Brain pericyte (primary cell): ENCODE measurements around the gene SHC1.

Experiments used
- DNase-seq: peaks from one replicate; pipeline ENCODE4 v3.0.0-alpha.2; 2012; ENCODE audit warnings: low read depth, low spot score

The SHC1 gene

GRCh38 chr1:154970631-154971340, at the start of gene SHC1:
SHC1 (minus strand) TSS chr1:154970747; CDS start chr1:154970526, 221 bp downstream.
- DNase-seq: peak; percentile 80

GRCh38 chr1:155019377-155020245, 49.1 kb upstream of the SHC1 start:
- no peak for DNase-seq

GRCh38 chr1:155018617-155019348, 48.2 kb upstream of the SHC1 start:
- no peak for DNase-seq

- no peak for DNase-seq
Measured at GRCh38 chr1:155017946-155018316, 47.4 kb upstream of the SHC1 start.

- peak; percentile 73 for DNase-seq
Measured at GRCh38 chr1:155017041-155017945, 46.7 kb upstream of the SHC1 start.

GRCh38 chr1:155016231-155016831, 45.8 kb upstream of the SHC1 start:
- no peak for DNase-seq

GRCh38 chr1:155015527-155016230, 45.1 kb upstream of the SHC1 start:
- no peak for DNase-seq

GRCh38 chr1:155014709-155015508, 44.4 kb upstream of the SHC1 start:
- no peak for DNase-seq

- DNase-seq: no peak
Measured at GRCh38 chr1:155013632-155014031, 43.1 kb upstream of the SHC1 start.

- DNase-seq: no peak
Measured at GRCh38 chr1:155012776-155013602, 42.4 kb upstream of the SHC1 start.

- no peak for DNase-seq
Measured at GRCh38 chr1:155012026-155012546, 41.5 kb upstream of the SHC1 start.

GRCh38 chr1:155011437-155012025, 41.0 kb upstream of the SHC1 start:
- no peak for DNase-seq

- no peak for DNase-seq
Measured at GRCh38 chr1:155011004-155011416, 40.5 kb upstream of the SHC1 start.

- no peak for DNase-seq
Measured at GRCh38 chr1:155010211-155010918, 39.8 kb upstream of the SHC1 start.

GRCh38 chr1:155009742-155010141, 39.2 kb upstream of the SHC1 start:
- no peak for DNase-seq

- no peak for DNase-seq
Measured at GRCh38 chr1:155009221-155009711, 38.7 kb upstream of the SHC1 start.
